Activated naive CD4-positive, alpha-beta T cell treated with anti-CD3 and anti-CD28 coated beads, Interleukin-2, amount 10 ng/mL, durations not matched to agents 7 days and 5 days (primary cell): ENCODE data around the gene GRB10.

ENCODE experiments used
- CTCF ChIA-PET: fragments of 350-600 bp; sonication (Branson Sonifier 250); formaldehyde crosslinking; loops from one replicate; lab custom pipeline; 2021; ENCODE audit warnings: antibody characterized with exemption; lab: Charles Lee
- DNase-seq: peaks from one replicate; pipeline ENCODE4 v3.0.0-alpha.2; 2020
- H3K27ac Mint-ChIP-seq: one replicate; pipeline ENCODE4 v1.8.0; 2021; ENCODE audit warnings: mild to moderate bottlenecking, moderate library complexity, mixed read lengths
- H3K27me3 Mint-ChIP-seq: one replicate; pipeline ENCODE4 v1.8.0; 2021; ENCODE audit warnings: mild to moderate bottlenecking, mixed read lengths
- H3K36me3 Mint-ChIP-seq: one replicate; pipeline ENCODE4 v1.8.0; 2021; ENCODE audit warnings: mixed read lengths
- H3K4me1 Mint-ChIP-seq: one replicate; pipeline ENCODE4 v1.8.0; 2021; ENCODE audit warnings: mixed read lengths
- H3K4me3 Mint-ChIP-seq: one replicate; pipeline ENCODE4 v1.8.0; 2021; ENCODE audit warnings: mild to moderate bottlenecking, moderate library complexity, mixed read lengths
- H3K9me3 Mint-ChIP-seq: one replicate; pipeline ENCODE4 v1.8.0; 2021; ENCODE audit warnings: mixed read lengths

The GRB10 gene

DNA sequence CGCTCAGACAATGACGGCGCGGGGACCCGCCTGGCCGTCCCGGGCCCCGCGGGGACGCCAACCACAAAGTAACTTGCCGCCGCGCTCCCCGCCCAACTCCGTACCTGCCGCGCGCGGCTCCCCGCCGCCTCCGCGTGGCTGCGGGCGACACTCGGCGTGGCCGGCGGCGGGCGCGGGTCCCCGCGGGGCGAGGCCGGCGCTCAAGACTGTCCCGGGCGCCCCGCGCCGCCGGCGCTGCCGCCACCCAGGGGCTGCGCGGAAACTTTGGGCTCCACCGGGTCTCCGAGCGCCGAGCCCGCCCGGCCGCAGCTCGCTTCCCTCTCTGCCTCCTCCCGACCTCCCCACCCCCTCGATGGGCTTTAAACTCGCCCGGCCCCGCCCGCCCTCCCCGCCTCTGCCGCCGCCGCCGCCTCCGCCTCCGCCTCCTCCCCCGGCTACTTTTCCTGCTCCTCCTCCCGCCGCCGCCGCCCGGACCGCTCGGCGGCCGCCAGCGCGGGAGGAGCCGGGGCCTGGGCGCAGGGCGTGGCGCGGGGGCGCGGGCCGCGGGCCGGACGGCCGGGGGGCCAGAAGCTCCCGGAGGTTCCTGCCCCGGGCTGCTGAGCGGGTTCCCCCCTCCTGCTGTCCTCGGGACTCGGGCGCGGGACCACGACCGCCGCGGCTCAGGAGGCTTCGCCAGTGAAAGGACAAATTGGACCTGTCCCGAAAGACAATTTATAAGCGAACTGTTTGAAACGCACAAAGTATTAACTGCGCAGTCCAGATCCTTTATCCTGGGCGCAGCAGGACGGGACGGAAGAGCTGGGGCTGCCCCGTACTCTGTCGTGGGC lies 10.6 kb upstream of the GRB10 start:
- Mint-ChIP-seq H3K27me3 (peaks cover 83% of the 10 kb centered on the region), H3K9me3 (peaks cover 2% of the 10 kb centered on the region), H3K4me1 (peaks cover 19% of the 10 kb centered on the region), H3K36me3 (no peaks in the 10 kb centered on the region), H3K4me3 (peak overlapping the region; percentile 54), H3K27ac (no peak overlapping the region)
- CTCF ChIA-PET: no interaction called here
- peak; percentile 63 for DNase-seq

DNA sequence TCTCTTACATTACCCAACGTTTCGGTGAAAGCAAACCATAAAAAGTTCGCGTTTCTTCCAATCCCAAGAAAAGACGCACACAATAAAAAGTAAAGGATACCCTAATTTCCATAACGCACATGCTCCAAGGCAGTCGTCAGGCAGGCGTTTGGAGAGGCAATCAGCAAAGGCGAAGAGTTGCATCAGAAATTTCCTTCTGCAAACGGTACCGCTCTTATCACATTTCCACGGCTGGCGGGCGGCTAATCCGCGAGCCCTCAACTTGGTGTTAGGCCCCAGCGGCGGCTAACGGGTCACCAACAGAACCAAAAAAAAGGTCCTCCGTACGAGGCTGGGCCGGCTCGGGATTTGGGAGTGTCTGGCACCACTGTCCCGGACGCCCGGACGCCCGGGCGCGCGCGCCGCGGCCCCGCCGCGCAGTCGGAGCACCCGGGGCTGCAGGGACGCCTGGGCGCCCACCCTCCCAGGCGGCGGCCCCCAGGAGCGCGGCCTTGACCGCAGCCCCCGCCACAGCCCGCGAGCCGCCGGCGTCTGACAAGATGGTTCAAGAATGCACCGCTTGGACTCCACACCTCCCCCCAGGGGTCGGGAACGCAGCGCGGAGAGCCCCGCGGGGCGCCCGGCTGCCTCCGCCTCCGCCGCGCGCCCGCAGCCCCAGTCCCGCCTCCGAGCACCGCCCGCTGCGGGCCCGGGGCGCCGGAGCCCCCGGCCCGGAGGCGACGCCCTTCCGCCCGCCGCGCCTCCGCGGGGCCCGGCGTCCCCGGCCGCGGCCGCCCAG lies 9.8 kb upstream of the GRB10 start:
- Mint-ChIP-seq H3K27me3 (peaks cover 85% of the 10 kb centered on the region), H3K9me3 (peaks cover 3% of the 10 kb centered on the region), H3K4me3 (peak overlapping the region; percentile 79), H3K27ac (peak overlapping the region; percentile 13), H3K4me1 (peaks cover 22% of the 10 kb centered on the region), H3K36me3 (no peaks in the 10 kb centered on the region)
- CTCF ChIA-PET: no interaction called here
- DNase-seq: peak; percentile 41

DNA sequence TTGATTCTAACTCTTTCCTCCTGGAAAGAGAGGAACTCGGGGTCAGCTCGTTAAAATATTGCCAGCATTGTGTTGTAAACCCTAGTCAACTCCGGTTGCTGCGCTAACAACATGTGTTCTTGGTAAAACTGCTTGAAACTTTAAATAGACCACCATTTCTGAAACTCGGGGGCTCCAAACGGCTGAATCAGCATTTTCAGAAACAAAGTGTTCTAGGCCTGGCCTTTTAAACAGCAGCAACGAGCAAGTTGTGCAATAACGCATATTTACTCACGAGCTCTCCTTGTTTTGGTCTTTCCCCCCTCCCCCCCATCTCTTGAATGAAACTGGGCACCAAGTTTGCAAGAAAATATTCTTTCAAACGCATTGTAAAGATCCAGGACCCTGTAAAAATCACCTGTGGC lies 9.2 kb upstream of the GRB10 start:
- H3K4me3 Mint-ChIP-seq: peak overlapping the region; percentile 79

DNA sequence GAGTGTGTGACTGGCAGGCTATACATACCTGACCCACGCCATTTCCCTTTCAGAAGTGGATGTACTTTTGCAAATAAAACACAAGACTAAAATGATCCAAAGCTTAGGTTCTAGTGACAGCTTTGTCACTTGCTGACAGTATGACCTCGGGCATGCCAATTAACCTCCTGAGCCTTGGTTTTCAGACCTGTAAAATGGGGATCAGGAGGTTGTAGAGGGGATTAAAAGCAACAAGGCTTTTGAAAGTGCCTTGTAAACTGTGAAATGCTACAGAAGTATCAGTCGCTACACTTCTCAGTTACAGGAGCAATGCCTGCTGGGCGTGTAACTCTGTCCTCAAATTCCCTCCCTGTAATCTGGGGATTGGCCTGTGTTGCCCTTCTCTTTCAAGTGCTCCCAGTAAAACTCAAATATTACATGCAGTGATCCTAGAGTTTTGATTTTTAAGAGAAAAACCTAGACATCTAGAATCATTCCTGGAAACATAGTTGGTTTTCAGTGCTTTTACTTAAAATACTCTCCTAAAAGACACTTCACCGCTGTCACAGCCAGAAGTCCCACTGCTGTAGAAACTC lies 8.8 kb upstream of the GRB10 start:
- Mint-ChIP-seq H3K4me3 (peak overlapping the region; percentile 79), H3K27me3 (peaks cover 86% of the 10 kb centered on the region), H3K27ac (no peak overlapping the region), H3K4me1 (peaks cover 22% of the 10 kb centered on the region), H3K36me3 (no peaks in the 10 kb centered on the region), H3K9me3 (peaks cover 3% of the 10 kb centered on the region)
- DNase-seq: no peak
- CTCF ChIA-PET: interaction anchor here (1.0 to 1.5 kb wide), 2 partner anchors 33 to 158 kb away, joined by 3 read pairs; no protein-coding TSS in a partner anchor

More for the DNA sequence above, 9.2 kb upstream of the GRB10 start:
- no peak overlapping the region for H3K27ac Mint-ChIP-seq
- no peaks in the 10 kb centered on the region for H3K36me3 Mint-ChIP-seq
- DNase-seq: no peak
- peaks cover 22% of the 10 kb centered on the region for H3K4me1 Mint-ChIP-seq
- H3K27me3 Mint-ChIP-seq: peaks cover 86% of the 10 kb centered on the region
- peaks cover 3% of the 10 kb centered on the region for H3K9me3 Mint-ChIP-seq
- CTCF ChIA-PET: interaction anchor here (1.0 to 1.5 kb wide), 2 partner anchors 34 to 159 kb away, joined by 3 read pairs; no protein-coding TSS in a partner anchor

DNA sequence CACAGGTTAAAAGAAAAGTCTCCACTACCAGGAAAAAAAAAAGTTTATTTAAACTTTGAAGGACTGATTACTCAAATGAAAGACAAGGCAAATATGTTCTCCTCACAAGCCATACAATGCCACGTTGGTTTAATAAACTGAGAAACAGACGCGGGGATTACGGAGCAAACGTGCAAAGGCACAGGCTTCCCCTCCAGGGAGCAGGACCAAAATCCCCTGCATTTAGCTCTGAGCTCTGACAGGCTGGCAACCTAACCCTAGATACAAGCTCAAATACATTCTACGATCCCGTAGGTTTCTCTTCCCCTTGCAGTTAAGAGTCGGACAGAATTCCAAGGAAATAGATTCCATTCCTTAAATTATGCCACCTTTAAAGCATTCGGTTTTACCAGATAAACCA lies 7.7 kb upstream of the GRB10 start:
- Mint-ChIP-seq H3K4me3 (no peak overlapping the region), H3K36me3 (no peaks in the 10 kb centered on the region), H3K4me1 (peaks cover 22% of the 10 kb centered on the region), H3K27ac (no peak overlapping the region), H3K9me3 (peaks cover 3% of the 10 kb centered on the region), H3K27me3 (peaks cover 82% of the 10 kb centered on the region)
- no peak for DNase-seq
- CTCF ChIA-PET: interaction anchor here (1.5 kb wide), 1 partner anchor 157 kb away, joined by 3 read pairs; no protein-coding TSS in a partner anchor

- Mint-ChIP-seq H3K36me3 (no peaks in the 10 kb centered on the region), H3K9me3 (peaks cover 3% of the 10 kb centered on the region), H3K4me1 (peaks cover 17% of the 10 kb centered on the region), H3K27ac (peak overlapping the region; percentile 7), H3K27me3 (peaks cover 82% of the 10 kb centered on the region), H3K4me3 (no peak overlapping the region)
- CTCF ChIA-PET: no interaction called here
- no peak for DNase-seq
Measured at GRCh38 chr7:50788382-50788781, 5.7 kb upstream of the GRB10 start.

DNA sequence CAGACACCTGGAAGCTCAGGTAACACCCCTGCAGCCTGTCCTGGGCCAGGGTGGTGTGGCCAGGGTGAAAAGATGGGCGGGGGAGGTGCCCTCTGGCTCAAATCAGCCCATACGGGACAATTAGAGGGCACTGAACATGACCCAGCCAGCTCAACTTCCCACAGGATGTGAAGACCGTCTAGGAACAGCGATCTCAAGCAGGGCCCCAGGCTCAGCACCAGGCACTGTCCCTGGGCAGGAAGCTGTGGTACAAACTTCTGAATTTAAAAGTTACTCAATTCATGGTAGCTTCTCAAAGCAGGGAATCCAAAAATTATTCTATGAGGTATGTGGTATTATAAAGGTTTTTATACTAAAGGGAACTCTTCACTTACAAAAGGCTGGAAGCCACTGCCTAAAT lies 5.1 kb upstream of the GRB10 start:
- CTCF ChIA-PET: no interaction called here
- no peak overlapping the region for H3K4me3 Mint-ChIP-seq
- no peak overlapping the region for H3K27ac Mint-ChIP-seq
- peaks cover 87% of the 10 kb centered on the region for H3K27me3 Mint-ChIP-seq
- H3K36me3 Mint-ChIP-seq: no peaks in the 10 kb centered on the region
- DNase-seq: no peak
- H3K9me3 Mint-ChIP-seq: peaks cover 3% of the 10 kb centered on the region
- peaks cover 22% of the 10 kb centered on the region for H3K4me1 Mint-ChIP-seq

- CTCF ChIA-PET: interaction anchor here (1.5 kb wide), 1 partner anchor 377 kb away, joined by 3 read pairs; no protein-coding TSS in a partner anchor
- no peak for DNase-seq
- Mint-ChIP-seq H3K27me3 (peaks cover 82% of the 10 kb centered on the region), H3K9me3 (peaks cover 3% of the 10 kb centered on the region), H3K27ac (no peak overlapping the region), H3K4me1 (peaks cover 21% of the 10 kb centered on the region), H3K4me3 (no peak overlapping the region), H3K36me3 (peaks cover 2% of the 10 kb centered on the region)
Measured at GRCh38 chr7:50785346-50785745, 2.6 kb upstream of the GRB10 start.

- Mint-ChIP-seq H3K4me3 (no peak overlapping the region), H3K9me3 (peaks cover 3% of the 10 kb centered on the region), H3K36me3 (peaks cover 2% of the 10 kb centered on the region), H3K27ac (no peak overlapping the region), H3K27me3 (peaks cover 77% of the 10 kb centered on the region), H3K4me1 (peaks cover 21% of the 10 kb centered on the region)
- DNase-seq: no peak
- CTCF ChIA-PET: no interaction called here
Measured at GRCh38 chr7:50783801-50784507, 1.3 kb upstream of the GRB10 start.

GRCh38 chr7:50783303-50783702 lies 607 bp upstream of the GRB10 start:
- peaks cover under 1% of the 10 kb centered on the region for H3K9me3 Mint-ChIP-seq
- CTCF ChIA-PET: no interaction called here
- H3K27me3 Mint-ChIP-seq: peaks cover 70% of the 10 kb centered on the region

GRCh38 chr7:50781381-50782293 lies 1.1 kb downstream of the GRB10 start:
- CTCF ChIA-PET: interaction anchor here (1.2 kb wide), 1 partner anchor 17 kb away, joined by 3 read pairs; no protein-coding TSS in a partner anchor
- DNase-seq: peak; percentile 30
- H3K9me3 Mint-ChIP-seq: peaks cover 4% of the 10 kb centered on the region
- peak overlapping the region; percentile 57 for H3K4me3 Mint-ChIP-seq
- peaks cover 56% of the 10 kb centered on the region for H3K27me3 Mint-ChIP-seq
- no peak overlapping the region for H3K27ac Mint-ChIP-seq
- peaks cover 18% of the 10 kb centered on the region for H3K4me1 Mint-ChIP-seq
- peaks cover 5% of the 10 kb centered on the region for H3K36me3 Mint-ChIP-seq

More at GRCh38 chr7:50783303-50783702, 607 bp upstream of the GRB10 start:
- no peak overlapping the region for H3K27ac Mint-ChIP-seq
- H3K36me3 Mint-ChIP-seq: peaks cover 2% of the 10 kb centered on the region
- peak overlapping the region; percentile 61 for H3K4me3 Mint-ChIP-seq
- DNase-seq: no peak
- H3K4me1 Mint-ChIP-seq: peaks cover 21% of the 10 kb centered on the region

DNA sequence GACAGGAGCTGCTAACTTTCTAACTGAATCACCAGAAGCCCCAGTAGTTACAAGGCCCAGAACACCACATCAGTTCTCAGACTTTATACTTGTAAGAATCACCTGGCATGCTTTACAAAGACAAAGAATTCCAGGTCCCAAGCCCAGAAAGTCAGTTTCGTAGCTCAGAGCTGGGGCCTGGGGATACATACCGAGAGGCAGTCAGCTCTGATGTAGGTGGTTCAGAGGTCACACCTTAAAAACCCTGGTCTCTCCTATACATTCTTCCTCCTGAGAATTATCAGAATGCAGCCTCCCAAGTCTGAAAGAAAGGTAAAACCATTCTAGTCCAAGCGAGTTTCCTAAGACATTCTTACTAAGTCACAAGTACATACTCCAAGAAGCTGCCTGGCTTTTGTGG lies 2.3 kb downstream of the GRB10 start:
- peak overlapping the region; percentile 46 for H3K27ac Mint-ChIP-seq
- CTCF ChIA-PET: interaction anchor here (0.6 to 1.2 kb wide), 2 partner anchors 16 to 118 kb away, joined by 3 read pairs; no protein-coding TSS in a partner anchor
- peaks cover 51% of the 10 kb centered on the region for H3K27me3 Mint-ChIP-seq
- peaks cover 4% of the 10 kb centered on the region for H3K9me3 Mint-ChIP-seq
- H3K36me3 Mint-ChIP-seq: peaks cover 5% of the 10 kb centered on the region
- no peak for DNase-seq
- H3K4me1 Mint-ChIP-seq: peaks cover 18% of the 10 kb centered on the region
- H3K4me3 Mint-ChIP-seq: no peak overlapping the region

- Mint-ChIP-seq H3K4me1 (peaks cover 18% of the 10 kb centered on the region), H3K27ac (peak overlapping the region; percentile 8), H3K27me3 (peaks cover 42% of the 10 kb centered on the region), H3K36me3 (peaks cover 5% of the 10 kb centered on the region), H3K4me3 (no peak overlapping the region), H3K9me3 (peaks cover 4% of the 10 kb centered on the region)
- CTCF ChIA-PET: no interaction called here
- no peak for DNase-seq
Measured at GRCh38 chr7:50779427-50779826, 3.3 kb downstream of the GRB10 start.
